Measurements from ENCODE around the gene MTARC1. TPM values are rescaled to one million over a fixed set of nuclear protein-coding genes. Genes with fewer than 3 reads are reported as not detected.
A peak's percentile ranks its signal among the peaks of the same experiment; 100 is the strongest.

Gene MTARC1
- total RNA-seq, 4 donors from 2014 or later, result 0.29 to 6.8 (median 5.1) TPM

DNA sequence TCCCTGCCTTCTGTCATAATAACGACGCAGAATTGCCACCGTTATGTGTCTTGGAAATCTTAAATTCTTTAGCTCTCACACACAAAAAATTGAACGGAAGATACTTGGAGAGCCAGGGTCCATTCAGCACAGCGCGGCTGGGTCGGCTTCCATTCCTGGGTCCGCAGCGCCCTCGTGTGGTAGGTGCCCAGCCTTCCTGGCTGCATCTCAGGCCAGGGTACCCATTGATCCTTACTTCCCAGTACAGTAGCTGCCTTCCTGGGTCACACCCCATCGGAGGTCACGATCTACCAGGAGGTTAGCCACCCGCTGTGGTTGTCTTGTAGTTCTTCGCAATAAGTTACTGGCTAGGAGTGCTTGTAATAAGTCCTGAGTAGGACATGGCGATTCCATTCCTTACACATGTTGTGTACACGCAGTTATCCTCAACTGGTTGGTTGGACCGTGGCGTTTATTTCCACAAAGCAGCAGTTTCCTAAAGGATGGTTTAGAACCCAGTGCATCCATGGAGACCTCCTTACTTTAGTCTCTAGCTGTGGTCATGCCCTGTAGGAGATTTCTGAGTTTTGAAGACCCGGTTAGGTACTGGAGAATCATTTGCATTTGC is 9.9 kb upstream of the MTARC1 start:
- no peaks in the 10 kb centered on the region for H3K36me3 ChIP-seq
- no peaks in the 10 kb centered on the region for H3K9me3 ChIP-seq
- DNase-seq, result peak; percentile 62 to 76
- no peaks in the 10 kb centered on the region for H3K4me1 ChIP-seq
- H3K4me3 ChIP-seq, result no peak overlapping the region
- no peaks in the 10 kb centered on the region for H3K27me3 ChIP-seq
- TF ChIP-seq POLR2A (IDR thresholded peaks at IDR 0.05), result no peak
- TF ChIP-seq CTCF (IDR thresholded peaks at IDR 0.05), result peak; percentile 71 to 82 (median 76)
- intact Hi-C loops (cut with DNase I; ENCODE audit: low total_unique reads), result no loop called here
- H3K27ac ChIP-seq, result no peak overlapping the region

DNA sequence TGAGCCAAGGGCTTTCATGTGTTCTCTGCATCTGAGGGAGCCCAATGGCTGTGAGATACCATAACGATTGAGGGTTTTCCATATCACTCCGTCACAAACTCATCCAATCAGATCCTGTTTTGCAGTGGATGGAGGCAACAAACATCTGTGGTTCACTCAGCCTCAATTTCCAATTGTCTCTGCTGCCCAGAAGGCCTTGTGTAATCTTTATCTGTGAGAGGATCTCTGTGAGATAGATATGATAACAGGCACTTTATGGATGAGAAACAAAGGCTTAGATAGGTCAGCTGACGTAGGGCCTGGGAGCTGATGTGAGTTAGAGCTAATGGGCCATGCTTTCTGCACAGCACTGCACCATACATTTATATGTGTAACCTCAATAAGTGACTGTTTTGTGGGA is 3.3 kb upstream of the MTARC1 start:
- intact Hi-C loops (cut with DNase I; ENCODE audit: low total_unique reads), result no loop called here
- Histone ChIP-seq H3K27ac (no peak overlapping the region), H3K9me3 (no peaks in the 10 kb centered on the region), H3K4me3 (no peak overlapping the region), H3K27me3 (no peaks in the 10 kb centered on the region), H3K4me1 (no peaks in the 10 kb centered on the region), H3K36me3 (no peaks in the 10 kb centered on the region)
- DNase-seq, result no peak
- no peak for TF ChIP-seq CTCF (IDR thresholded peaks at IDR 0.05)
- TF ChIP-seq POLR2A (IDR thresholded peaks at IDR 0.05), result no peak

- Histone ChIP-seq H3K4me1 (no peaks in the 10 kb centered on the region), H3K27ac (no peak overlapping the region), H3K4me3 (no peak overlapping the region), H3K27me3 (no peaks in the 10 kb centered on the region), H3K9me3 (no peaks in the 10 kb centered on the region), H3K36me3 (no peaks in the 10 kb centered on the region)
- DNase-seq, result no peak
- TF ChIP-seq POLR2A (IDR thresholded peaks at IDR 0.05) (no peak), CTCF (IDR thresholded peaks at IDR 0.05) (no peak)
- intact Hi-C loops (cut with DNase I; ENCODE audit: low total_unique reads), result no loop called here
Observed at GRCh38 chr1:220784751-220785150, 2.0 kb upstream of the MTARC1 start.

- Histone ChIP-seq H3K36me3 (no peaks in the 10 kb centered on the region), H3K27ac (no peak overlapping the region), H3K4me1 (no peaks in the 10 kb centered on the region), H3K9me3 (no peaks in the 10 kb centered on the region), H3K4me3 (no peak overlapping the region), H3K27me3 (no peaks in the 10 kb centered on the region)
- no peak for TF ChIP-seq POLR2A (IDR thresholded peaks at IDR 0.05)
- TF ChIP-seq CTCF (IDR thresholded peaks at IDR 0.05), result no peak
- intact Hi-C loops (cut with DNase I; ENCODE audit: low total_unique reads), result no loop called here
- no peak for DNase-seq
Observed at GRCh38 chr1:220785166-220786056, 1.3 kb upstream of the MTARC1 start.

DNA sequence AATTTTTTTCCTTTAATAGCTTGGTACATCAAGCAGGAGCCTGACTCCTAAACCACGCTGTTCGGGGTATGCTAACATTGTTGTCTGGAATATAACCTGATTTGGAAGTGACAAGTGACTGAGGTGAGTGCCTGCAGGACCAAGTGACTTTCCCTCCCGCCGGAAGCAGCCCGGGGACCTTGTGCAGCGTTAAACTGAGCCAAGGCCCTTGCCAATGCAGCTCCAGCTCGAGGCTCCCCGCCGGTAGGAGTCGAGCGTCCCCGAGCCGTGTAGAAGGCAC is 716 bp upstream of the MTARC1 start:
- Histone ChIP-seq H3K4me3 (peak overlapping the region; percentile 35 to 51), H3K4me1 (no peaks in the 10 kb centered on the region), H3K27ac (no peak overlapping the region), H3K9me3 (no peaks in the 10 kb centered on the region), H3K27me3 (no peaks in the 10 kb centered on the region), H3K36me3 (no peaks in the 10 kb centered on the region)
- intact Hi-C loops (cut with DNase I; ENCODE audit: low total_unique reads), result no loop called here
- TF ChIP-seq POLR2A (IDR thresholded peaks at IDR 0.05) (no peak), CTCF (IDR thresholded peaks at IDR 0.05) (no peak)
- DNase-seq, result no peak
